H1 (cell line): ENCODE results near the gene GALNT7. TPM values are rescaled to one million over a fixed set of nuclear protein-coding genes. Genes with fewer than 3 reads are reported as not detected.

Source experiments
- CHD1 ChIP-seq: IDR thresholded peaks from 2 replicates; pipeline ENCODE4 v1.6.1; 2012; ENCODE audit warnings: low read depth, low read length, improper control_type of control experiment
- RAD21 ChIP-seq, 2 experiments: IDR thresholded peaks in 1 of 2; conservative IDR thresholded peaks in 1 of 2; 2 replicates each; pipeline ENCODE4 v1.6.1; 2011; ENCODE audit warnings: low read depth in 2 of 2, low read length in 2 of 2, improper control_type of control experiment in 1 of 2, inconsistent platforms in 1 of 2, mild to moderate bottlenecking in 1 of 2, moderate library complexity in 1 of 2
- polyA plus RNA-seq, 7 experiments: library from polyadenylated mRNA; depleted of rRNA in 3 of 7; stranded (reverse) in 5 of 7; unstranded in 2 of 7; fragments of >200 nt in 5 of 7; fragments of 200-250 nt in 2 of 7; gene quantifications; 1 replicate in 5 of 7; 2 replicates in 1 of 7; 4 replicates in 1 of 7; pipeline versions ENCODE4 v1.2.1 to v1.2.3, GENCODE V29; 2011 to 2013; ENCODE audit warnings: missing spikeins in 2 of 7, mixed read lengths in 2 of 7
- total RNA-seq: library from RNA; stranded (reverse); fragmentation: NEBNext Ultra II Directional; extraction: Animal tissue kit (Norgen Biotek cat#: 25700); gene quantifications from 2 replicates; pipeline ENCODE4 v1.2.1, GENCODE V29; 2021

GALNT7 gene
- total and polyA plus RNA-seq, 2 of the 8 experiments (the other 6 are each of a cell fraction or from before 2014, with no cell fraction given): 22.4 to 85.5 TPM

DNA sequence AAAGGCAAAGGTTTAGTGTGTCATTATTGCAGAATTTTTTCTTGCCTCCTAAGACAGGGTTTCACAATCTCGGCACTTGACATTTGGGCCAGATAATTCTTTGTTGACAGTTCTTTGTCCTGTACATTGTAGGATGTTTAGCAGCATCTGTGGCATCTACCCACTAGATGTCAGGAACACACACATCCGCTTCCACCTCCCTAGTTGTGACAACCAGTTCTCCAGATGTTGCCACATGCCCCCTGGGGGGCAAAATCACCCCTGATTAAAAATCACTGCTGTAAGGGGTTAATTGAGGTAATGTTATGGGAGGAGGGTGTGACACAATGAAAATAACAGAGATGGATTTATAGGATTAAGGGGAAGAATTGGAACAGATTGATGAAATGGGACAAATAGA is 90.3 kb downstream of the GALNT7 start (continued):
- TF ChIP-seq CHD1 (no peak), RAD21 (IDR thresholded peaks at IDR 0.05 in 1 of 2, conservative IDR thresholded peaks at IDR 0.05 in 1 of 2; ENCODE audit: low read depth in 2 of 2, low read length in 2 of 2) (no peak)
- TF ChIP-seq, all 59 proteins: peak for 0
